HG03378 (cell line): ENCODE measurements around the gene RAD23A.
A peak's percentile ranks its signal among the peaks of the same experiment; 100 is the strongest.
"Not testable (repeated sequence)": the region's sequence is repeated elsewhere in the genome, so short reads cannot be mapped to it uniquely, and the experiment has no call there.

Experiments
- ATAC-seq: cut with Tn5 transposase; IDR thresholded peaks from one replicate; pipeline ENCODE4 v1.9.1; 2021; ENCODE audit warnings: mild to moderate bottlenecking, moderate library complexity; ENCODE audit not compliant: unreplicated experiment

Gene RAD23A

GRCh38 chr19:12945479-12946091 lies at the start of gene RAD23A:
Gene RAD23A, plus strand, starts transcription at chr19:12945862. Its CDS starts 87 bp downstream, at chr19:12945949.
- peak; percentile 66 for ATAC-seq

- ATAC-seq: no peak
Observed at GRCh38 chr19:12896460-12896859, 49.2 kb upstream of the RAD23A start.

- ATAC-seq: peak; percentile 55
Observed at GRCh38 chr19:12899891-12900518, 45.7 kb upstream of the RAD23A start.

- ATAC-seq: no peak
Observed at GRCh38 chr19:12907166-12907565, 38.5 kb upstream of the RAD23A start.

- no peak for ATAC-seq
Observed at GRCh38 chr19:12912571-12912970, 33.1 kb upstream of the RAD23A start.

- no peak for ATAC-seq
Observed at GRCh38 chr19:12913011-12913561, 32.6 kb upstream of the RAD23A start.

- no peak for ATAC-seq
Observed at GRCh38 chr19:12913851-12914690, 31.6 kb upstream of the RAD23A start.

GRCh38 chr19:12915860-12916259 lies 29.8 kb upstream of the RAD23A start:
- not testable (repeated sequence) for ATAC-seq

- no peak for ATAC-seq
Observed at GRCh38 chr19:12918253-12918652, 27.4 kb upstream of the RAD23A start.

- ATAC-seq: no peak
Observed at GRCh38 chr19:12921047-12921446, 24.6 kb upstream of the RAD23A start.

GRCh38 chr19:12922959-12923358 lies 22.7 kb upstream of the RAD23A start:
- ATAC-seq: no peak

- no peak for ATAC-seq
Observed at GRCh38 chr19:12924621-12925310, 20.9 kb upstream of the RAD23A start.

- ATAC-seq: no peak
Observed at GRCh38 chr19:12930002-12930645, 15.5 kb upstream of the RAD23A start.

- no peak for ATAC-seq
Observed at GRCh38 chr19:12932392-12933286, 13.0 kb upstream of the RAD23A start.

- no peak for ATAC-seq
Observed at GRCh38 chr19:12933287-12934072, 12.2 kb upstream of the RAD23A start, which contains the start of gene FARSA. Gene FARSA, minus strand, starts transcription at chr19:12933711. Its CDS starts 15 bp downstream, at chr19:12933696.

- no peak for ATAC-seq
Observed at GRCh38 chr19:12935071-12935470, 10.6 kb upstream of the RAD23A start.

- ATAC-seq: no peak
Observed at GRCh38 chr19:12936582-12936981, 9.1 kb upstream of the RAD23A start.

- ATAC-seq: no peak
Observed at GRCh38 chr19:12937093-12937926, 8.4 kb upstream of the RAD23A start.
